ENCODE measurements around the gene RAD51B.

DNA sequence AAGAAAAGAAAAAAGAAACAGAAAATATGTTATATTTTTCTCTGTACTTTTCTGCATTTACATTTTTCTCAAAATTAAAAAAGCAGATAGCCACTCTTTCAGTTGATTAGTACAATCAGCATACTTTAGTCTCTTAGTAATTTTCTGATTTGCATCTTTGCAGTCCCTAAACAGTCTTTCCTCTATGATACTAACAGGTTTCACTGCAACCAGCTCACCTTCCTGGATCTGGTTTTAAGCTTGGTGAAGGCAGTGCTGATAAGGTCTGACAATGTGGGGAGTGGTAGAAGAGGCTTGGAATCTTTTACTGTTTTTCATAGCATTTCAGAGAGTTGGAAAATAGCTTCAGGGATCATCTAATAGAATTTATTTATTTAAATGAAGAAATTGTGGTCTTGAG is 515.7 kb downstream of the RAD51B start:
- TF ChIP-seq, protein P1, sequence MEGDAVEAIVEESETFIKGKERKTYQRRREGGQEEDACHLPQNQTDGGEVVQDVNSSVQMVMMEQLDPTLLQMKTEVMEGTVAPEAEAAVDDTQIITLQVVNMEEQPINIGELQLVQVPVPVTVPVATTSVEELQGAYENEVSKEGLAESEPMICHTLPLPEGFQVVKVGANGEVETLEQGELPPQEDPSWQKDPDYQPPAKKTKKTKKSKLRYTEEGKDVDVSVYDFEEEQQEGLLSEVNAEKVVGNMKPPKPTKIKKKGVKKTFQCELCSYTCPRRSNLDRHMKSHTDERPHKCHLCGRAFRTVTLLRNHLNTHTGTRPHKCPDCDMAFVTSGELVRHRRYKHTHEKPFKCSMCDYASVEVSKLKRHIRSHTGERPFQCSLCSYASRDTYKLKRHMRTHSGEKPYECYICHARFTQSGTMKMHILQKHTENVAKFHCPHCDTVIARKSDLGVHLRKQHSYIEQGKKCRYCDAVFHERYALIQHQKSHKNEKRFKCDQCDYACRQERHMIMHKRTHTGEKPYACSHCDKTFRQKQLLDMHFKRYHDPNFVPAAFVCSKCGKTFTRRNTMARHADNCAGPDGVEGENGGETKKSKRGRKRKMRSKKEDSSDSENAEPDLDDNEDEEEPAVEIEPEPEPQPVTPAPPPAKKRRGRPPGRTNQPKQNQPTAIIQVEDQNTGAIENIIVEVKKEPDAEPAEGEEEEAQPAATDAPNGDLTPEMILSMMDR (IDR thresholded peaks at IDR 0.05), result no peak
- TF ChIP-seq POLR2AphosphoS5 (IDR thresholded peaks at IDR 0.05) (no peak), POLR2A (IDR thresholded peaks at IDR 0.05) (no peak)
